Activated CD4-positive, CD25-positive, alpha-beta regulatory T cell treated with anti-CD3 and anti-CD28 coated beads, Interleukin-2, amount 50 U/mL, for 24 hours (primary cell): ENCODE data around the gene ZNF627.
"Not testable (repeated sequence)": the region's sequence is repeated elsewhere in the genome, so short reads cannot be mapped to it uniquely, and the experiment has no call there.

Source experiments
- ATAC-seq, 2 donors: fragments of 150-1000 bp; cut with Tn5 transposase; one replicate each; pipeline ENCODE4 v1.10.0; 2021; ENCODE audit warnings: mild to moderate bottlenecking in 1 of 2, moderate library complexity in 1 of 2

ZNF627 gene

DNA sequence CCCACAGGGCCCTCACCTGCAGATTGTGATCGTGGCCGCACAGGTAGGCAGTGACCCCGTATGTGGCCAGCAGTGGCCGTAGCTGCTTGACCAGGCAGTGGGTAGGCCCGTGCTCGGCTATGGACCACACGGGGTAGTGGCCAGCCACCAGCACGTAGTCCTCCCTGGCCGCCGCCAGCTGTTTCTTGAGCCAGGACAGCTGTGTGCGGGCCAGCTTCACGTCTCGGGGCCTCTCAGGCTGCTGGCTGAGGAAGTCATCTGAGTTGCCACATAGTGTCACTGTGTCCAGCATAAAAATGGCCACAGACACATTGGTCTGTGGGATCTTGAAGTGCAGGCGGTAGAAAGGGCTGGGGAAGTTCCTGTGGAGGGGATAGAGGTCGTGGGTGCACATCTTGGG, 21.1 kb upstream of the ZNF627 start:
- no peak for ATAC-seq

- no peak for ATAC-seq
Observed at GRCh38 chr19:11577451-11578257, 19.6 kb upstream of the ZNF627 start, which contains the start of gene ACP5. TSS of gene ACP5 (minus strand) at chr19:11577645. CDS start at chr19:11577317, 328 bp downstream.

- peak in 1 of 2 donors; percentile 57 for ATAC-seq
Observed at GRCh38 chr19:11578258-11579142, 18.8 kb upstream of the ZNF627 start.

- ATAC-seq, result no peak
Observed at GRCh38 chr19:11580116-11580515, 17.2 kb upstream of the ZNF627 start.

DNA sequence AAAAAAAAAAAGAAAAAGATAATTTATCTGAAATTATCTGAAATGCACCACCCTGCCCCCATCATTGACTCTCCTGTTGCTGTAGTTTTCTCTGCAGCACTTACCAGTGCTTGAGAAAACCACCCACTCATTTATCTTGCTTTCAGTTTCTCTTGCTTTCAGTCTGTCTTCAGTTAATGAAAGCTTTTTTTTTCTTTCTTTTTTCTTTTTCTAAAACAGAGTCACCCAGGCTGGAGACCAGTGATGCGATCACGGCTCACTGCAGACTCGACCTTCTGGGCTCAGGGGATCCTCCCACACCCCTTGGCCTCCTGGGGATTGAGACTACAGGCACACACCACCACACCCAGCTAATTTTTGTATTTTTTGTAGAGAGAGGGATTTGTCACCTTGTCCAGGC, 15.5 kb upstream of the ZNF627 start:
- peak; percentile 89 to 91 for ATAC-seq

GRCh38 chr19:11586331-11586730, 11.0 kb upstream of the ZNF627 start:
- no peak for ATAC-seq

DNA sequence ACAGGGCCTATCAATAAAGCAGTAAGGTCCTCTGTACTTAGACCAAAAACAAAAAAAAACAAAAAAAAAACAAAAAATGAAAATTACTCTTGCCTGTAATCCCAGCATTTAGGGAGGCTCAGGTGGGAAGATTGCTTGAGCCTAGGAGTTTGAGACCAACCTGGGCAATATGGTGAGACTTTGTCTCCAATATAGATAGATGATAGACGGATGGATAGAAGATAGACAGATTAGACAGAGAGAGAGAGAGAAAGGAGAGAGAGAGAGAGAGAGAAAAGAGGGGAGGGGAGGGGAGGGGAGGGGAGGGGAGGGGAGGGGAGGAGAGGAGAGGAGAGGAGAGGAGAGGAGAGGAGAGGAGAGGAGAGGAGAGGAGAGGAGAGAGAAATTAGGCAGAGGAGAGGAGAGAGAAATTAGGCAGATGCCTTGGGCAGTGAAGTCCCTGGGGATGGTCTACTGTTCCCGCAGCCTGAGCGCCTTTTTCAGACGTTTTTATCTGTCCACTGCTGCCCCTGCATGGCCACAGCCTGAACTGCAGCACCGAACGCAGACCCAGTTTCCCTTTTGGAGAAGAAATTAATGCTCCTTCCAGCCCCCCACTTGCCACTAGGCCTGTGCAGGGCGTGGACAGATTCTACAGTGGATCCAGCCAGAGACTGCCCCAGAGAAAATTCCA, 9.8 kb upstream of the ZNF627 start:
- ATAC-seq, result peak; percentile 84

- ATAC-seq, result no peak
Observed at GRCh38 chr19:11587975-11588631, 9.2 kb upstream of the ZNF627 start.

GRCh38 chr19:11594084-11594483, 3.2 kb upstream of the ZNF627 start:
- no peak for ATAC-seq

GRCh38 chr19:11596156-11596555, 1.1 kb upstream of the ZNF627 start:
- ATAC-seq, result no peak

DNA sequence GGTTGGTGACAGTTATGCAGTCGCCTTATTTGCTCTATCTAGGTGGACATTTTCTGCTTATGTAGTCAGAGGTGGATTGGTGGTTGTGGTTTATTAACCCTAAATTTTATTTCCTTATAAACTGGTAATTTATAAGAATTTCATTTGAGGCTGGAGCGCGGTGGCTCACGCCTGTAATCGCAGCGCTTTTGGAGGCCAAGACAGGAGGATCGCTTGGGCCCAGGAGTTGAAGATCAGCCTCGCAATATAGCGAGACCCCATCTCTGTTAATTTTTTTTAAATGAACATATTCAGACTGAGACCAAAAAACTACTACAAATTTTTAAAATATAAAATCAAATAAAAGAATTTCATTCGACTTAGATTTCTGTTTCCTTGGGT, 810 bp downstream of the ZNF627 start:
- ATAC-seq, result no peak

DNA sequence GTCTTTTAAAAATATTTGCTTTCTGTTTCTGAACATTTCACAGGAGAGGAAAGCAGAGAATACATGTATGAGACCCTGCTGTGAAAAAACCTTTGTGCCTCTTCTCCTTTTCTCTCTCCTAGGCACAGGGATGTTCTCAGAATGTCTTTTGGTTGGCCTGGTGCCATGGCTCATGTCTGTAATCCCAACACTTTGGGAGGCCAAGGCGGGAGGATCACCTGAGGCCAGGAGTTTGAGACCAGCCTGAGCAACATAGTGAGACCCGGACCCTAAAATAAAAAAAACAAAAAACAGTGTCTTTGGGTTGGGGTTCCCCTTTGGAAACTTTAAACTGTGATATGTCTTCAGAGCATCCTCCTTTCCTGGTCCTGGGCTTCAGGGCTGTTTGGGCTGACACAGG, 1.5 kb downstream of the ZNF627 start:
- ATAC-seq, result no peak

- ATAC-seq, result not testable (repeated sequence)
Observed at GRCh38 chr19:11599704-11600103, 2.4 kb downstream of the ZNF627 start.

GRCh38 chr19:11606484-11606883, 9.2 kb downstream of the ZNF627 start:
- ATAC-seq, result no peak

DNA sequence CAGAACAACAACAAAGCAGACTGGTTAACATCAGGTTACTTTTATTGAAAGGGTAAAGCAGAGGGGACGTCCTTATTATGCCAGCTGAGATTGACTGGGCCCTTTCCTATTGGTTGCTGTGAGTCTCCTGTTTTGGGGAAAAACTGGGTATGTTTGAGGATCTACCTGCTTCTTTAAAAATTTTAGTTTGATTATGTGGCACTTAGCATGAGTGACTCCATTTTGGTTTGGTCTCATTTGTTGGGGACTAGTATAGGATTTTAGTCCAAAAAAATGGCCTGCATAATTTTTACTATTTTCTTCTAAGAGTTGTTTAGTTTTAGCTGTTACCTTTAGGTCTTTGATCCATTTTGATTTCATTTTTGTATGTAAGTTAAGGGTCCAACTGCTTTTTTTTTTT, 14.4 kb downstream of the ZNF627 start:
- no peak for ATAC-seq

GRCh38 chr19:11612816-11613511, 15.7 kb downstream of the ZNF627 start:
- ATAC-seq, result no peak

DNA sequence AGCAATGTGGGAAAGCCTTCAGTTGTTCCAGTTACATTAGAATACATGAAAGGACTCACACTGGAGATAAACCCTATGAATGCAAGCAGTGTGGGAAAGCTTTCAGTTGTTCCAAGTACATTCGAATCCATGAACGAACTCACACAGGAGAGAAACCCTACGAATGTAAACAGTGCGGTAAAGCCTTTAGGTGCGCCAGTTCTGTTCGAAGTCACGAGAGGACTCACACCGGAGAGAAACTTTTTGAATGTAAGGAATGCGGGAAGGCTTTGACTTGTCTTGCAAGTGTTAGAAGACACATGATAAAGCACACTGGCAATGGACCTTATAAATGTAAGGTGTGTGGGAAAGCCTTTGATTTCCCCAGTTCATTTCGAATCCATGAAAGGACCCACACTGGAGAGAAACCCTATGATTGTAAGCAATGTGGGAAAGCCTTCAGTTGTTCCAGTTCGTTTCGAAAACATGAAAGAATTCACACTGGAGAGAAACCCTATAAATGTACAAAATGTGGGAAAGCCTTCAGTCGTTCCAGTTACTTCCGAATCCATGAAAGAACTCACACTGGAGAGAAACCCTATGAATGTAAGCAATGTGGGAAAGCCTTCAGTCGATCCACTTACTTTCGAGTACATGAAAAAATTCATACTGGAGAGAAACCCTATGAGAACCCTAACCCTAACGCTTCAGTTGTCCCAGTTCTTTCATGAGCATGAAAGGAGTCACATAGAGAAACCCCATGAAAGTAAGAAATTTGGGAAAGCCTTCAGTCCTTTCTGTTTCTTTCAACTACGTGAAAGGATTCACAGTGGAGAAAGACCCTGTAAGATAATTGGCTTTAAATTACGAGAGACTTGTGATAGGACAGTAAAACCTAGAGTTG, 20.1 kb downstream of the ZNF627 start:
- ATAC-seq, result no peak

DNA sequence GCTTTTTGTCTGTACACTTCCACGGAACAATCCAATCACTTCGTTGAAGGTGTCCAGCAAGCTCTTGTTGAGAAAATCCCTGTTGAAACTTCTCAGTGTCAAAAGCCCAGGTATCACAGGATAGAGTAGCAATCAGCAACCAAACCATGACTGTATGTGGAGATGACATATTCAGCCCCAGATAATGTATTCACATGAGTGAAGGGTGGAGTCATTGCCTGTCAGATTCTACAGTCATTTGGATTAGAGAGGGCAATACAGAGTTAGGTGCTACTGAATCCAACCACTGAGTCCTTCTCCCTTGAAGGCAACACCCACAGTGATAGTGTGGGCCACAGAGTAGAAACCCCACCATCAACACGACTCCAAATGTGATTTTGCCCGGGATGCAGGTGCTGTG, 23.3 kb downstream of the ZNF627 start:
- ATAC-seq, result no peak

DNA sequence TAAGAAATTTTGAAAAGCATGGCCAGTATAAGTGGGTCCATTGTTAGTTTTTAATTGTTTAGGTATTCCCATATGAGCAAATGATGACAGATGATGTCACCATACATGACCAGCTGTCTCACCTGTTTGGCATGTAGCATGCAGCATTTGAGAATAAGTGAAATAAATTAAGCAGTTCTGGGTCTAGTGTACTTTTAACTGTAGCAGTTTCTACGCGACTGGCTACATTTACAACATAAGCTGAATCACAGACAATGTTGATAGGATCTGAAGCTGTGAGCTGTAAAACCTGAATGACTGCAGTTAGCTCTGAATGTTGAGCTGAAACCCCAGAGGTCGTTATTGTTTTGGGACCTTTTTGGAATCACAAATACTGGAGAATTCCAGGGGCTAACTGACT, 25.1 kb downstream of the ZNF627 start:
- not testable (repeated sequence) for ATAC-seq

DNA sequence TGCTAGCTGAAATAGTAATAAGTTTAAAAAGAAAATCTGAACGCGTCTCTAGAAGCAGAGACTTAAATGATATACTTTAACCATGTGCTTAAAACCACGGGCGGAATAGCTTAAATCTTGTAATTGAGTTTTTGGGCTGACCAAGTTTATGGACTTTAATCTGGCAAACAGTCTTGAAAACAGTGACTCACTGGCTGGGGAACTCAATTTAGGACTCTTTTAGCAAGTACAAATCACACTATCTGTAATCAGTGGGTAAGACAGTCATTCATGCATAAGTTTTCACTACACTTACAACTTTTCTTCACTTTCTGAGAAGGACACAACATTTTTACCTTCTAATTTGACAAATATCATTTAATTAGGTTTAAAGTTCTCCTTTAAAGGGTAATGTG, 26.8 kb downstream of the ZNF627 start:
- peak in 1 of 2 donors; percentile 45 for ATAC-seq

DNA sequence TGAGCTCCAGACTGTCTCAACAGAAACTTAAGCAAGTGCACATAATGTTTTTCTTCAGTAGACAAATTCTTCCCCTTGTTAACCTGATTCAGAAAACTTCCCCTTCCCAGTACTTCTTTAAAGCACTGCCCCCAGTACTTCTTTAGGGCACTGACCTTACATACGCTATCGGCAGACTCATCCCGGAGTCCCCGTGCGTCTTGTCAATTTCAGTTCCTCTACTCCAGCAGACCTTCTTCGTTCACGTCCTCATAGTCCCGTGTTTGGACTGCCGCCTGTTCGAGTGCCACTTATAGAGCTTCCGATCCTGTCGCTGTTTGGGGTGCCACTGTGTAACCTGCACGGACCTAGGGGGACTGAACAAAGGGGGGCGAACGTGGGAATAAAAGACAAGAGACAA, 29.0 kb downstream of the ZNF627 start:
- ATAC-seq, result no peak
